ENCODE results near the gene ZNF384. TPM values are rescaled to one million over a fixed set of nuclear protein-coding genes. Genes with fewer than 3 reads are reported as not detected.
"Not testable (repeated sequence)": the region's sequence is repeated elsewhere in the genome, so short reads cannot be mapped to it uniquely, and the experiment has no call there.

ZNF384 gene
- total RNA-seq, 1 donor from 2014 or later = 50.6 TPM

GRCh38 chr12:6716874-6717437, 27.8 kb upstream of the ZNF384 start:
- Histone ChIP-seq H3K9me3 (ENCODE audit: insufficient read depth, low read depth, low read length) (no peaks in the 10 kb centered on the region), H3K4me1 (ENCODE audit: insufficient read depth, low read length) (no peaks in the 10 kb centered on the region), H3K4me3 (ENCODE audit: insufficient read depth, low read depth, low read length) (no peak overlapping the region), H3K36me3 (ENCODE audit: insufficient read depth, low read length) (no peaks in the 10 kb centered on the region), H3K27ac (ENCODE audit: low read depth, low read length) (no peak overlapping the region), H3K27me3 (ENCODE audit: insufficient read depth, low read length) (no peaks in the 10 kb centered on the region), H3K9ac (ENCODE audit: low read length) (no peak overlapping the region), H2AFZ (ENCODE audit: low read depth, low read length) (no peak overlapping the region), H4K20me1 (ENCODE audit: insufficient read depth, low read length) (no peaks in the 10 kb centered on the region), H3K4me2 (ENCODE audit: low read length) (no peak overlapping the region), H3K79me2 (ENCODE audit: insufficient read depth, low read length) (no peaks in the 10 kb centered on the region)
- no peak overlapping the region for H3K27ac Mint-ChIP-seq (ENCODE audit: unreplicated experiment)
- TF ChIP-seq, protein P1, sequence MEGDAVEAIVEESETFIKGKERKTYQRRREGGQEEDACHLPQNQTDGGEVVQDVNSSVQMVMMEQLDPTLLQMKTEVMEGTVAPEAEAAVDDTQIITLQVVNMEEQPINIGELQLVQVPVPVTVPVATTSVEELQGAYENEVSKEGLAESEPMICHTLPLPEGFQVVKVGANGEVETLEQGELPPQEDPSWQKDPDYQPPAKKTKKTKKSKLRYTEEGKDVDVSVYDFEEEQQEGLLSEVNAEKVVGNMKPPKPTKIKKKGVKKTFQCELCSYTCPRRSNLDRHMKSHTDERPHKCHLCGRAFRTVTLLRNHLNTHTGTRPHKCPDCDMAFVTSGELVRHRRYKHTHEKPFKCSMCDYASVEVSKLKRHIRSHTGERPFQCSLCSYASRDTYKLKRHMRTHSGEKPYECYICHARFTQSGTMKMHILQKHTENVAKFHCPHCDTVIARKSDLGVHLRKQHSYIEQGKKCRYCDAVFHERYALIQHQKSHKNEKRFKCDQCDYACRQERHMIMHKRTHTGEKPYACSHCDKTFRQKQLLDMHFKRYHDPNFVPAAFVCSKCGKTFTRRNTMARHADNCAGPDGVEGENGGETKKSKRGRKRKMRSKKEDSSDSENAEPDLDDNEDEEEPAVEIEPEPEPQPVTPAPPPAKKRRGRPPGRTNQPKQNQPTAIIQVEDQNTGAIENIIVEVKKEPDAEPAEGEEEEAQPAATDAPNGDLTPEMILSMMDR (IDR thresholded peaks at IDR 0.05; ENCODE audit: insufficient read depth, low read depth, low read length) = no peak
- TF ChIP-seq EZH2 (IDR thresholded peaks at IDR 0.05; ENCODE audit: insufficient read depth, low read length) = no peak
- peaks cover 6% of the 10 kb centered on the region for H3K9me3 Mint-ChIP-seq (ENCODE audit: unreplicated experiment)
- FAIRE-seq (no peak), DNase-seq (ENCODE audit: low read depth) (no peak)
- no peaks in the 10 kb centered on the region for H3K27me3 Mint-ChIP-seq (ENCODE audit: low read depth, unreplicated experiment)
- no peak overlapping the region for H3K4me3 Mint-ChIP-seq (ENCODE audit: unreplicated experiment)
- H3K4me1 Mint-ChIP-seq (ENCODE audit: low read depth, unreplicated experiment) = no peaks in the 10 kb centered on the region
- H3K36me3 Mint-ChIP-seq (ENCODE audit: low read depth, unreplicated experiment) = peaks cover 2% of the 10 kb centered on the region

DNA sequence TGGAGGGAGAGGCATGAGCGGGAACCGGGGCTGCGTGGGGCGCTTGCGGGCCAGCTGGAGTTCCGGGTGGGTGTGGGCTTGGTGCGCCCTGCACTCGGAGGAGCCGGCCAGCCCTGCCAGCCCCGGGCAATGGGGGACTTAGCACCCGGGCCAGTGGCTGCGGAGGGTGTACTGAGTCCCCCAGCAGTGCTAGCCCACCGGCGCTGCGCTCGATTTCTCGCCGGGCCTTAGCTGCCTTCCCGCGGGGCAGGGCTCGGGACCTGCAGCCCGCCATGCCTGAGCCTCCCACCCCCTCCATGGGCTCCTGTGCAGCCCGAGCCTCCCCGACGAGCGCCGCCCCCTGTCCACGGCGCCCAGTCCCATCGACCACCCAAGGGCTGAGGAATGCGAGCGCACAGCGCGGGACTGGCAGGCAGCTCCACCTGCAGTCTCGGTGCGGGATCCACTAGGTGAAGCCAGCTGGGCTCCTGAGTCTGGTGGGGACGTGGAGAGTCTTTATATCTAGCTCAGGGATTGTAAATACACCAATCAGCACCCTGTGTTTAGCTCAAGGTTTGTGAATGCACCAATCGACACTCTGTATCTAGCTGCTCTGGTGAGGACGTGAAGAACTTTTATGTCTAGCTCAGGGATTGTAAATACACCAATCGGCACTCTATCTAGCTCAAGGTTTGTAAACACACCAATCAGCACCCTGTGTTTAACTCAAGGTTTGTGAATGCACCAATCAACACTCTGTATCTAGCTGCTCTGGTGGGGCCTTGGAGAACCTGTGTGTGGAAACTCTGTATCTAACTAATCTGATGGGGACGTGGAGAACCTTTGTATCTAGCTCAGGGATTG, 27.1 kb upstream of the ZNF384 start:
- not testable (repeated sequence) for H3K9me3 ChIP-seq (ENCODE audit: insufficient read depth, low read depth, low read length); FAIRE-seq; H3K36me3 ChIP-seq (ENCODE audit: insufficient read depth, low read length); H3K4me1 Mint-ChIP-seq (ENCODE audit: low read depth, unreplicated experiment); H3K27me3 ChIP-seq (ENCODE audit: insufficient read depth, low read length); H3K79me2 ChIP-seq (ENCODE audit: insufficient read depth, low read length); H3K4me3 Mint-ChIP-seq (ENCODE audit: unreplicated experiment); H3K4me3 ChIP-seq (ENCODE audit: insufficient read depth, low read depth, low read length); H3K36me3 Mint-ChIP-seq (ENCODE audit: low read depth, unreplicated experiment); H3K9ac ChIP-seq (ENCODE audit: low read length); H3K27me3 Mint-ChIP-seq (ENCODE audit: low read depth, unreplicated experiment); H3K9me3 Mint-ChIP-seq (ENCODE audit: unreplicated experiment); H4K20me1 ChIP-seq (ENCODE audit: insufficient read depth, low read length); H3K4me2 ChIP-seq (ENCODE audit: low read length); H2AFZ ChIP-seq (ENCODE audit: low read depth, low read length); H3K27ac ChIP-seq (ENCODE audit: low read depth, low read length); H3K4me1 ChIP-seq (ENCODE audit: insufficient read depth, low read length); H3K27ac Mint-ChIP-seq (ENCODE audit: unreplicated experiment); DNase-seq (ENCODE audit: low read depth)

GRCh38 chr12:6708960-6709394, 19.8 kb upstream of the ZNF384 start:
- H3K27ac Mint-ChIP-seq (ENCODE audit: unreplicated experiment) = no peak overlapping the region
- H3K4me1 Mint-ChIP-seq (ENCODE audit: low read depth, unreplicated experiment) = no peaks in the 10 kb centered on the region
- Histone ChIP-seq H3K9me3 (ENCODE audit: insufficient read depth, low read depth, low read length) (no peaks in the 10 kb centered on the region), H3K4me1 (ENCODE audit: insufficient read depth, low read length) (no peaks in the 10 kb centered on the region), H2AFZ (ENCODE audit: low read depth, low read length) (no peak overlapping the region), H3K36me3 (ENCODE audit: insufficient read depth, low read length) (no peaks in the 10 kb centered on the region), H3K27me3 (ENCODE audit: insufficient read depth, low read length) (peaks cover 2% of the 10 kb centered on the region), H3K4me3 (ENCODE audit: insufficient read depth, low read depth, low read length) (no peak overlapping the region), H3K27ac (ENCODE audit: low read depth, low read length) (no peak overlapping the region), H3K9ac (ENCODE audit: low read length) (no peak overlapping the region), H3K79me2 (ENCODE audit: insufficient read depth, low read length) (no peaks in the 10 kb centered on the region), H3K4me2 (ENCODE audit: low read length) (no peak overlapping the region), H4K20me1 (ENCODE audit: insufficient read depth, low read length) (no peaks in the 10 kb centered on the region)
- no peak for FAIRE-seq
- TF ChIP-seq EZH2 (IDR thresholded peaks at IDR 0.05; ENCODE audit: insufficient read depth, low read length) = no peak
- TF ChIP-seq, protein P1 (IDR thresholded peaks at IDR 0.05; ENCODE audit: insufficient read depth, low read depth, low read length) = no peak
- DNase-seq (ENCODE audit: low read depth) = no peak
- H3K27me3 Mint-ChIP-seq (ENCODE audit: low read depth, unreplicated experiment) = peaks cover 7% of the 10 kb centered on the region
- H3K9me3 Mint-ChIP-seq (ENCODE audit: unreplicated experiment) = peaks cover 5% of the 10 kb centered on the region
- H3K36me3 Mint-ChIP-seq (ENCODE audit: low read depth, unreplicated experiment) = no peaks in the 10 kb centered on the region
- peak overlapping the region; percentile 54 for H3K4me3 Mint-ChIP-seq (ENCODE audit: unreplicated experiment)

GRCh38 chr12:6708351-6708750, 19.2 kb upstream of the ZNF384 start:
- H3K4me1 ChIP-seq (ENCODE audit: insufficient read depth, low read length); H3K79me2 ChIP-seq (ENCODE audit: insufficient read depth, low read length); H4K20me1 ChIP-seq (ENCODE audit: insufficient read depth, low read length); H3K36me3 Mint-ChIP-seq (ENCODE audit: low read depth, unreplicated experiment); H3K27ac ChIP-seq (ENCODE audit: low read depth, low read length); H3K4me3 Mint-ChIP-seq (ENCODE audit: unreplicated experiment); H3K36me3 ChIP-seq (ENCODE audit: insufficient read depth, low read length); H3K9me3 Mint-ChIP-seq (ENCODE audit: unreplicated experiment); FAIRE-seq; H2AFZ ChIP-seq (ENCODE audit: low read depth, low read length); H3K27me3 ChIP-seq (ENCODE audit: insufficient read depth, low read length); H3K4me3 ChIP-seq (ENCODE audit: insufficient read depth, low read depth, low read length); H3K27ac Mint-ChIP-seq (ENCODE audit: unreplicated experiment); H3K4me1 Mint-ChIP-seq (ENCODE audit: low read depth, unreplicated experiment); H3K4me2 ChIP-seq (ENCODE audit: low read length); H3K9me3 ChIP-seq (ENCODE audit: insufficient read depth, low read depth, low read length); H3K9ac ChIP-seq (ENCODE audit: low read length); DNase-seq (ENCODE audit: low read depth): not testable (repeated sequence)
- peaks cover 13% of the 10 kb centered on the region for H3K27me3 Mint-ChIP-seq (ENCODE audit: low read depth, unreplicated experiment)

All from astrocyte (in vitro differentiated cells and primary cell).